Ecto neural progenitor cell (in vitro differentiated cells): Measurements from ENCODE around the gene LAMA5.

Experiments
- DNase-seq: peaks from one replicate; pipeline ENCODE4 v3.0.0-alpha.2; 2018; ENCODE audit warnings: low spot score

Gene LAMA5

GRCh38 chr20:62357187-62357667 lies 9.9 kb downstream of the LAMA5 start:
- DNase-seq: no peak

DNA sequence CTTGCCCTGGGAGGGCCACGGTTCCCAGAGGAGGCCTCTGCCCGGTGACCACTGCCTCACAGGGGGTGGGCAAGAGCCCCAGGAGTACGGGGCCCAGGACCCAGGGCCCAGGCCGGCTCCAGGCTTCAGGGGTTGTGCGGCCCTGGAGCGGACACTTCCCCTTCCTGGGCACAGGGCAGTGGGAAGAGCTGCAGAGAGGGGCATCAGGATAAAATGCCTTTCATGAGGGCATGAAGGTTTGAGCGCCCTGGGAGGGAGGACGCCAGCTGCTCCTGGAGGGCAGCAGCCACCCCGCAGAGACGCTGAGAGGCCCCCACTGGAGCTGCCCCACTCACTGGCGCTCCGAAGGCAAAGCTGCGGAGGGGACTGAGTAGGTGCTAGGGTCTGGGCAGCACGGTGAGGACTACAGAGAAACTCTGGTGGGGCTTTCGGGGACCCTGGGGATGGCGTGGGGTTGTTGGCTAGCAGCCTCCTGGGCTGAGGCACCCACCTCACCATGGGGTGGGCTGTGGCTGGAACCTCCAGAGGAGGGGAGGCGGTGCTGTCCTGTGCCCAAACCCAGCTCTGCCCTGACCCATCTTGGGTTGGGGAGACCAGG lies 10.4 kb downstream of the LAMA5 start:
- no peak for DNase-seq

DNA sequence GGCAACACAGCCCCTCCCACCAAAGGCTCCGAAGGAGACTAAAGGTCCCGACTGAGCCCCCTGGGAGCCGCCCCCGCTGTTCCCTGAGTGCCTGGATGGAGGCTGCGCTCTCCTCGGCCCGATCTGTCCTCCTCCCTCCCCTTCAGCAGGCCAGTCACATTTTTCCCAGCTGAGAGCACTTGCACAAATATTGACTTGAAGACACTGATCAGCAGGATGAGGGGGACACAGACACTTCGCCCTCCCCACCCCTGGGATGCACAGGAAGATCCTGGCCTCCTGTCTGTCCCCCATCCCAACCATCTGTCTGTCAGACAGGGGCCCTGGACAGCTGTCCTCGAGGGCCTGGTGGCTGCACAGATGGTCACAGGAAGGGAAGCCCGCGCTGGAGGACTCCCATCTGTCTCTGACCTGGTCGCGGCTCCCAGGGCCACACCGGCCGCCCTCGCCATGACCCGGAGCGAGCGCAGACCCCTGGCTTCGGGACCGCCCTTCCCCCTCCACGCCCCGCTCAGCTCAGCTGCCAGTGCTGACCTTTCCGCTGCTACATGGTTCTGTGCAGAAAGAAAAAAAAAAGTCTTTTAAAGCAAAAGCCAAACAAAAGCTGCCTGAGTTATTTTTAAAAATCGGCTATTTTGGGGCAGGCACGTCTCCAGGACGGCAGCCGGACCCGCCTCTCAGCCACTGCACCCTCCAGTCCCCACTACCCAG lies 11.1 kb downstream of the LAMA5 start:
- DNase-seq: no peak

DNA sequence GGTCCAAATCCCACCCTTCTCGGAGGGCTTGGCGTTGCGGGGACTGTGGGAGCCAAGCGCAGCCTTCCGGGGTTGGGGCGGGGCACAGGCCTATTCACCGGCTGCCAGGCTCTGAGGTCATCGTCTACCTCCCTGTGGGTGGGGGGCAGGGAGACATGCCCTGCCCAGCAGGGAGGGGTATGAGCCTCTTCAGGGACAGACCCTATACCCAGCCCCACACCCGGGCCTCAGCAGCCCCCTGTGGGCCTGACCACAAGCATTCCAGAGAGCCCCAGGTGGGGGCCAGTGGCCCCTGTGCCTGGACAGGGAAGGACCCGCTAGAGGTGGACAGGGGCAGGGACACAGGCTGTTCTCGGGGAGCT lies 11.6 kb downstream of the LAMA5 start:
- DNase-seq: no peak

GRCh38 chr20:62354811-62355341 lies 12.2 kb downstream of the LAMA5 start:
- no peak for DNase-seq

DNA sequence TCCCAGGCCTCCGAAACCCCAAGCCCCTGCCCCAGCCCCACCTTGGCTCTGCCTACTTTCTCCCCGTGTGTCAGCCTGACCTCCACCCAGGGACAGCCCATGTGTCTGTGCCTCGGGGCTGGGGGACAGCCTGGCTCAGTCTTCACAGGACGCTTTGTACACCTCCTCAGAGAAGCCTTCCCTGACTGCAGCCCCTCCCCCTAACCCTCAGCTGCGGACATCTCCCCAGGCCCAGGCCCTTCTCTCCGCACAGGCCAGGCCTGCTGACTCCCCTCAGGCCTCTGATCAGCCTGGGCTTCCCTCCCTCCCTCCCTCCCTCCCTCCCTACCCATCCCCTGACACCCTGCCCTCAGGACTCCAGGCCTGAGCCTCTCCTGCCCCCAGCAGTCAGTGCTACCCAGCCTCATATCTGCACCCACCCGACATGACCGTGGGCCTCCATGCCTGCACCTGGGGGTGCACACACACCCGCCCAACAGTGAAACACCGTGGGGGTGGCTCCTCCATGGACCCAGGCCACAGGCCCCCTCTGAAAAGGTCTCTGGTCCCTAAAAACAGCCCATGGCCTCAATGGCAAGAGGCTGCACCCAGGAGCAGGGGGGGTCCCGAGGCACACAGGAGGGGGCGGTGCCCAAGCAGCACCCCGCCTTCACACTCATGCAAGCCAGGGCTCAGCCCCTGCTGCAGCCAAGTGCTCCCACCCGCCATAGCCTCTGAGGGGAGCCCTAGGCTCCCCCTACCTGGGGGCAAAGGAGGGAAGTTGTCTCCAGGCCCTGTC lies 12.9 kb downstream of the LAMA5 start:
- no peak for DNase-seq

DNA sequence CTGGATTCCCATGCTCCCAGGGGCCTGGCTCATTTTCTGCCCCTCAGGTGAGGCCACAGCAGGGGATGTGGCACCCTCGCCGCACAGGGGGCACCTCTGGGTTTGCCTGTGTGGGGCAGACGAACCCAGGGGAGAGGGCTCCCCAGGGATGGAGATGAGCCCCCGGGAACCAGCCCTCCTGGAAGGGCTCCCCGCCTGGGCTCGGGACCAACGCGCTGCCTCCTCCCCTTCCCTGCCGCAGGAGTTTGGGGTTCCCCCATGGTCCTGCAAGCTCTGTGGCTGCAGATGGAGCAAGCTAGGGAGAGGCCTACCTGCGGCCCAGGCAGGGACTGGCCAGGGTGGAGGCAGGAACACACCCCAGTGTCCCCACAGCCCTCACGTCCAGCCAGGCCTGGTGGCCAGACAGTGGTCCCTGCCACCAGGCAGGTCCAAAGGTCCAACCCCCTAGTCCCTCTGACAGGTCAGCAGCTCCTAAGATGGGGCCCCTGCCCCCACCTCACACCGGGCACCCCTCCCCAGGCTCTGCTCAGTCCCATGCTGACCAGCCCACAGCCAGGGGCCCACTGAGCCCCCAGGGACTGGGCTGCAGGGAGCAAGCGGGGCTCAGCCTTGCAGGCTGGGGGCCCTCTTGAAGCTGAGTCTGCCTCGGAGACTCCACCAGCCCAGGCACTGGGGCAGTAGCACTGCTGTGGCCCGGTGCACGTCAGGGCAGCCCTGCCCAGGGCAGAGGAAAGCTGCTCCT lies 13.7 kb downstream of the LAMA5 start:
- DNase-seq: no peak

DNA sequence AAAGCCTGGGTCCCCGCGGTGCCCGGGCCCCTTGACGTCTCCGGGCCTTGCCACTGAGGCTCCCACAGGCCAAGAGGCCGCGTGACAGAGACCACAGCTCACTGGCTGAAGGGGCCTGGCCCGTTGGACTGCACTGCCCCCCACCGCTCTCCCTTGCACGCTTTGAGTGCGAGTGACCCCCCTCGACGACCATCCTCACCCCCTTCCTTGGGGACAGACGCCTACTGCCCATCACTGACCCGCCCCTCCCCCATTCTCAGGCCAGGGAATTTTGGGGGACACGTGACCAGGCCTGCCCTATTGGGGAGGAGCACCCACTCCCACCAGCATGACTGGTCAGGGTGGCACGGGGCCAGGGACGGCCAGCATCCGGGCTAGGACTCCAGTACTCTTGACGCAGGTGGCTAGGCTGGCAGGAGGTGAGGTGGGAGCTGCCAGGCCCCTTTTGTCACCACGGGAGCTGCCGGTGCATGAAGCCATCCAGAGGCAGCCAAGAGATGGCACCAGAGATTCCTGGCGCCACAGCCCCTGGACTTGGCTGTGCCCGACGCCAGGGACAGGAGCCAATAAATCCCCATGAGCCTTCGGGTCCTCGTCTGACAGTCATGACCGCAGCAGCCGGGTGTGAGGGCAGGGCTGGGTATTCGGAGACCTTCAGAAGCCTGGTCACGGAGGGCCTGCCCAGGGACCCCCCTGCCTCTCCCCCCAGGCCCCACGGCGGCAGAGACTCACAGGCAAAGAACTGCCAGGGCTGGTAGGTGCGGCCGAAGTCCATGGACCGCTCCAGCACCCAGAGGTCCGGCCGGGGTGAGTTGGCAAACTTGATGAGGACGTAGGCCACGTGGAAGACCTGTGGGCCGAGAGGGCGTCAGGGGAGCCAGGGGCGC lies 14.5 kb downstream of the LAMA5 start:
- DNase-seq: no peak

DNA sequence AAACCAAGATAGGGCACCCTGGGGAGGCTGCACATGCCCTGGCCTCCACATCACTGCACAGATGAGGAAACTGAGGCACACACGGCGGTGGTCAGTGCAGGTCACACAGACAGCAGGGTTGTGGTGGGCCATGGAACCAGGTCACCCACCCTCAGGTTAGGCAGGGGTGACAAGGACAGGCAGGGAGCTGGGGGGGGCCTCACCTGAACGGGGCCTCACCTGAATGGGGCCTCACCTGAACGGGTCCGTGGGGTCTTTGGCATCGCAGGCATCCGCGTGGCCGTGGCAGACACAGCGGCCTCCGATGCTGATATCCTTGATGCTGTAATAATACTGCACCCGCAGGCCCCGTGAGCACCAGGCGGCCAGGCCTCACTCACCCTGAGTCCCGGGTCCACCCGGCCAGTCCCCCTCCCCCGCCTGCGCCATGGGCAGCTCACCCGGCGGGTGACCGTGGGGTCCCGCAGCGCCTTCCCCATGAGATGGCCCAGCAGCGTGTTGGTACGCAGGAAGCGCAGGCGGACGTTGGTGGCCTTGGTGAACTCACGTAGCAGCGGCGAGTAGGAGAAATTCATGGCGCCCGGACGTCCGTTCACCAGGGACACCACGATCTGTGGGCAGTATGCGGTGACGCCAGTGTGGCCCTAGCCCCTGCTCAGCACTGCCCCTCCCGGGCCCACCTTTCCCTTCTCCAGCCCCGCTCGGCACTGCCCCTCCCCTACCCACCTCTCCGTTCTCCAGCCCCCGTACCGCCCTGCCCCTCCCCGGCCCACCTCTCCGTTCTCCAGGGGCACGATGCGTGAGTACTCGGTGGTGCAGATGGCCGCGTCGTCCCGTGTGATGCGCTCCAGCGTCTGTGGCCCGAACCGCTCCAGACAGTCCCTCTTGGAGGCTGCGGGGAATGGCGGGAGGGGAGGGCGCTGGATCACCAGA lies 15.4 kb downstream of the LAMA5 start:
- no peak for DNase-seq

DNA sequence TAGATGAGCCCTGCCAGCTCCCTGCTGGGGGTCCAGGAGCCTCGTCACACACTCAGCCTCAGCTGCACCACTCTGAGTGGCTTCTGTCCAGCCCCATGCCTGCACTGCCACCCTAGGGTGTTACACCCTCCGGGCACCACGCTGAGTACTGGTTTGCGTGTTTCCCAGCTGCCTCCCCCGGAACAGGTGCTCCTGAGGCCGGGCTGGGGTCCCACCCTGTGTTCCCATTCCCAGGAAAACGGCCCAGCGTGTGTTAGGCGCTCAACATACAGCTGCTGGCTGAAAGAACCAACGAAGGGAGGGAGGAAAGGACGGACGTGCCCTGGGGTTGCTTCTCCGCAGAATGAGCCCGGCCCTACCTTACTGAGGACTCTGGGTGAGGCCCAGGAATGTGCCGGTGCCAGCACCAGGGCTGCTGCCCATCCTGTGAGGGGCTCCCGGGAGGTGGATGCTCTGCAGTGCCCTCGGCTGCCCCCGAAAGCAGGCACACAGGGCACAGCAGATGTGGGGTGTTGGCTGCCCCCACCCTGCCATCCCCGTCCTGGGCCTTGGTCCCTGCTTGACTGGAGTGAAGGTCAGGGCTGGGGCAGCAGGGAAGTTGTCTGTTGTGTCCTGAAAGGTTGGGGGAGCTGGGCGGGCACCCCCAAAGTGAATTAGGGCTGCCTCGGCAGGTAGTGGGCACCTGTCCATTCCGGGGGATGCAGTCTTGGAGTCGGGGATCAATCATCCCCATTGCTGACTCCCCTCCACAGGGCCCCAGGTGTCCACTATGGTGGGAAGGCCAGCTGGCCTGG lies 16.3 kb downstream of the LAMA5 start:
- no peak for DNase-seq

GRCh38 chr20:62350098-62350628 lies 16.9 kb downstream of the LAMA5 start:
- no peak for DNase-seq

GRCh38 chr20:62349556-62350097 lies 17.5 kb downstream of the LAMA5 start:
- DNase-seq: no peak

- DNase-seq: no peak
Measured at GRCh38 chr20:62348604-62349003, 18.5 kb downstream of the LAMA5 start.

GRCh38 chr20:62347445-62347844 lies 19.7 kb downstream of the LAMA5 start:
- DNase-seq: no peak

- DNase-seq: no peak
Measured at GRCh38 chr20:62347151-62347404, 20.0 kb downstream of the LAMA5 start.

DNA sequence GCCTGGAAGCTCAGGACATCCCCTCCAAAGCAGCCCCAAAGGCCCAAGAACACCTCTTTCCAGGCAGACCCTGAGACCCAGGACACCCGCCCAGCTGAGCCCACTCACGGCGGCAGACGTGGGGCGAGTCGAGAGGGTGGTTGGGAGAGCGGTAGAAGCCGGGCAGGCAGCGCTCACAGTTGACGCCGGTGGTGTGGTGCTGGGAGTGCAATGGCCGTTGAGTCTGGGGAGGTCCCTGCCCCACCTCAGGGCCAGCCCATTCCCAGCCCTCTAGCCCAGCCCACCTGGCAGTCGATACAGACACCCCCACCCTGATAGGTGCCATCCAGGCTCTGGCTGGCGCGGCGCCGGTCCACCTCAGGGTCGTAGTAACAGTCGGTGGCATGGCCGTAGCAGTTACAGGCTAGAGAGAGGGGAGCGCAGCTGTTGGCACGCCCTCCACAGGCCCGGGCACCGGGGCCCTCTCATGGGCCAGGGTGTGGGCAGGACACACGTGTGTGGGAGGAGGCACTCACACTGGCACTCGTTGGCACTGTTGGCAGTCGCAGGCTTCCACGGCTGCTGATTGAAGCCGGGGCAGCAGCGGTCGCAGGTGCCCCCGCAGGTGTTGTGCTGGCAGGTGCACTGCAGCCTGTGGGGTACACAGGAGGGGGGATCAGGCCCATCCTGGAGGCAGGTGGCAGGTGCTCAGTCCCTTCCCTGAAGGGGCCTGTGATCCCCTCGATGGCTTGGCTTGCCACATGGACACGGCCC lies 20.5 kb downstream of the LAMA5 start:
- no peak for DNase-seq

GRCh38 chr20:62345681-62346370 lies 21.3 kb downstream of the LAMA5 start:
- no peak for DNase-seq

- no peak for DNase-seq
Measured at GRCh38 chr20:62344782-62345181, 22.3 kb downstream of the LAMA5 start.
